Vagina (tissue), 2 donors: ENCODE measurements around the gene PITHD1. TPM values are rescaled to one million over a fixed set of nuclear protein-coding genes. Genes with fewer than 3 reads are reported as not detected.

Experiments
- DNase-seq, 2 donors: peaks; one replicate each; pipeline ENCODE4 v3.0.0-alpha.2; 2017; ENCODE audit errors: extremely low spot score in 2 of 2
- H3K27ac ChIP-seq: fragments of 200-600 bp; sonication (generic); one replicate; pipeline ENCODE4 v1.5.1; 2019
- H3K27me3 ChIP-seq: fragments of 200-600 bp; sonication (generic); one replicate; pipeline ENCODE4 v1.5.1; 2019
- H3K36me3 ChIP-seq, 2 donors: fragments of 200-600 bp; sonication (generic); one replicate each; pipeline ENCODE4 v1.5.1; 2017 to 2019
- H3K4me1 ChIP-seq: fragments of 200-600 bp; sonication (generic); one replicate; pipeline ENCODE4 v1.5.1; 2019
- H3K4me3 ChIP-seq, 2 donors: fragments of 200-600 bp; sonication (generic); 1 replicate in 1 of 2; 2 replicates in 1 of 2; pipeline ENCODE4 v1.5.1; 2016 to 2019
- H3K9me3 ChIP-seq: fragments of 200-600 bp; sonication (generic); one replicate; pipeline ENCODE4 v1.5.1; 2019
- CTCF ChIP-seq, 3 experiments: fragments of 450-650 bp in 2 of 3; fragments of 200-600 bp in 1 of 3; sonication (generic) in 1 of 3; IDR thresholded peaks; one replicate each; pipeline ENCODE4 v1.5.1; 2017 to 2019; ENCODE audit warnings: antibody characterized with exemption in 3 of 3, mild to moderate bottlenecking in 2 of 3, moderate library complexity in 2 of 3
- POLR2A ChIP-seq, 2 donors: fragments of 450-650 bp; IDR thresholded peaks; one replicate each; pipeline ENCODE4 v1.6.1; 2017; ENCODE audit warnings: antibody characterized with exemption in 2 of 2, mild to moderate bottlenecking in 2 of 2, moderate library complexity in 2 of 2
- POLR2AphosphoS5 ChIP-seq, 2 donors: sonication (generic); formaldehyde crosslinking; IDR thresholded peaks; one replicate each; pipeline ENCODE4 v1.9.0; 2017; ENCODE audit warnings: antibody characterized with exemption in 2 of 2, mild to moderate bottlenecking in 2 of 2, low read depth in 1 of 2; ENCODE audit not compliant: insufficient read depth in 1 of 2
- intact Hi-C: fragments of 100-400 bp; cut with DNase I; formaldehyde crosslinking; loops from one replicate; pipeline ENCODE4 v1.15.1; 2023
- total RNA-seq: library from RNA; depleted of rRNA; stranded (reverse); fragments of >200 nt; gene quantifications from one replicate; pipeline ENCODE4 v1.2.3, GENCODE V29; 2016

The PITHD1 gene
- total RNA-seq, 1 donor from 2014 or later, result 63.6 TPM

- no peak overlapping the region for H3K4me3 ChIP-seq
- no peaks in the 10 kb centered on the region for H3K27me3 ChIP-seq
- no peak overlapping the region for H3K27ac ChIP-seq
- H3K36me3 ChIP-seq, result peaks cover 0 to 15% of the 10 kb centered on the region in 2 donors
- H3K4me1 ChIP-seq, result no peaks in the 10 kb centered on the region
- DNase-seq, result no peak
- intact Hi-C loops, result no loop called here
- no peak for TF ChIP-seq POLR2AphosphoS5 (IDR thresholded peaks at IDR 0.05; ENCODE audit: insufficient read depth in 1 of 2, low read depth in 1 of 2)
- TF ChIP-seq CTCF (IDR thresholded peaks at IDR 0.05), result no peak
- no peak for TF ChIP-seq POLR2A (IDR thresholded peaks at IDR 0.05)
- H3K9me3 ChIP-seq, result no peaks in the 10 kb centered on the region
These were observed 29.2 kb downstream of the PITHD1 start for GRCh38 chr1:23807453-23807852.

- Histone ChIP-seq H3K27me3 (no peaks in the 10 kb centered on the region), H3K36me3 (peaks cover 0 to 26% of the 10 kb centered on the region in 2 donors), H3K27ac (no peak overlapping the region), H3K4me1 (no peaks in the 10 kb centered on the region), H3K4me3 (no peak overlapping the region), H3K9me3 (no peaks in the 10 kb centered on the region)
- DNase-seq, result no peak
- intact Hi-C loops, result no loop called here
- no peak for TF ChIP-seq POLR2AphosphoS5 (IDR thresholded peaks at IDR 0.05; ENCODE audit: insufficient read depth in 1 of 2, low read depth in 1 of 2)
- TF ChIP-seq CTCF (IDR thresholded peaks at IDR 0.05), result peak in 2 of 3 experiments; percentile 33 to 35
These were observed 31.5 kb downstream of the PITHD1 start for GRCh38 chr1:23809751-23810171.

GRCh38 chr1:23810818-23811540 is 32.8 kb downstream of the PITHD1 start:
- Histone ChIP-seq H3K36me3 (peaks cover 0 to 37% of the 10 kb centered on the region in 2 donors), H3K4me3 (no peak overlapping the region), H3K27me3 (no peaks in the 10 kb centered on the region), H3K27ac (no peak overlapping the region), H3K4me1 (no peaks in the 10 kb centered on the region), H3K9me3 (no peaks in the 10 kb centered on the region)
- intact Hi-C loops, result no loop called here
- TF ChIP-seq CTCF (IDR thresholded peaks at IDR 0.05) (peak in 1 of 3 experiments; percentile 48), POLR2A (IDR thresholded peaks at IDR 0.05) (no peak), POLR2AphosphoS5 (IDR thresholded peaks at IDR 0.05; ENCODE audit: insufficient read depth in 1 of 2, low read depth in 1 of 2) (no peak)
- DNase-seq, result no peak

GRCh38 chr1:23814016-23814415 is 35.8 kb downstream of the PITHD1 start:
- intact Hi-C loops, result no loop called here
- no peaks in the 10 kb centered on the region for H3K9me3 ChIP-seq
- no peak for TF ChIP-seq POLR2A (IDR thresholded peaks at IDR 0.05)
- no peak for TF ChIP-seq CTCF (IDR thresholded peaks at IDR 0.05)
- TF ChIP-seq POLR2AphosphoS5 (IDR thresholded peaks at IDR 0.05; ENCODE audit: insufficient read depth in 1 of 2, low read depth in 1 of 2), result no peak
- H3K27me3 ChIP-seq, result no peaks in the 10 kb centered on the region
- peaks cover 0 to 56% of the 10 kb centered on the region in 2 donors for H3K36me3 ChIP-seq
- no peak overlapping the region for H3K27ac ChIP-seq
- no peaks in the 10 kb centered on the region for H3K4me1 ChIP-seq
- no peak for DNase-seq
- H3K4me3 ChIP-seq, result no peak overlapping the region

GRCh38 chr1:23816361-23816760 is 38.1 kb downstream of the PITHD1 start:
- no peak for DNase-seq

More at GRCh38 chr1:23816361-23816760, 38.1 kb downstream of the PITHD1 start:
- Histone ChIP-seq H3K27me3 (no peaks in the 10 kb centered on the region), H3K4me3 (no peak overlapping the region), H3K36me3 (peaks cover 0 to 56% of the 10 kb centered on the region in 2 donors), H3K27ac (no peak overlapping the region), H3K9me3 (no peaks in the 10 kb centered on the region), H3K4me1 (no peaks in the 10 kb centered on the region)
- intact Hi-C loops, result loop anchor here (5.0 kb wide), 1 partner anchor 36 kb away; no protein-coding TSS in a partner anchor
- TF ChIP-seq POLR2A (IDR thresholded peaks at IDR 0.05), result no peak
- TF ChIP-seq POLR2AphosphoS5 (IDR thresholded peaks at IDR 0.05; ENCODE audit: insufficient read depth in 1 of 2, low read depth in 1 of 2), result no peak
- no peak for TF ChIP-seq CTCF (IDR thresholded peaks at IDR 0.05)
